SW480 (cell line): ENCODE measurements around the gene SYCP2L.
"Not testable (repeated sequence)": the region's sequence is repeated elsewhere in the genome, so short reads cannot be mapped to it uniquely, and the experiment has no call there.

Experiments
- DNase-seq: peaks from one replicate; pipeline ENCODE4 v3.0.0-alpha.2; 2016; ENCODE audit warnings: low spot score

SYCP2L gene

GRCh38 chr6:10880366-10880765 lies 6.5 kb upstream of the SYCP2L start:
- DNase-seq: no peak

GRCh38 chr6:10882253-10882630 lies 4.6 kb upstream of the SYCP2L start:
- DNase-seq: not testable (repeated sequence)

- no peak for DNase-seq
Measured at GRCh38 chr6:10882657-10883171, 4.1 kb upstream of the SYCP2L start.

GRCh38 chr6:10883312-10884244 lies 3.3 kb upstream of the SYCP2L start:
- no peak for DNase-seq

GRCh38 chr6:10884245-10884972 lies 2.4 kb upstream of the SYCP2L start:
- DNase-seq: no peak

- not testable (repeated sequence) for DNase-seq
Measured at GRCh38 chr6:10886365-10886690, 524 bp upstream of the SYCP2L start.

- no peak for DNase-seq
Measured at GRCh38 chr6:10890151-10890550, 3.3 kb downstream of the SYCP2L start.

GRCh38 chr6:10891960-10892359 lies 5.1 kb downstream of the SYCP2L start:
- DNase-seq: no peak

- DNase-seq: no peak
Measured at GRCh38 chr6:10894958-10895357, 8.1 kb downstream of the SYCP2L start.

- DNase-seq: no peak
Measured at GRCh38 chr6:10896691-10897090, 9.8 kb downstream of the SYCP2L start.

GRCh38 chr6:10901770-10902169 lies 14.9 kb downstream of the SYCP2L start:
- no peak for DNase-seq

- DNase-seq: no peak
Measured at GRCh38 chr6:10904015-10904414, 17.2 kb downstream of the SYCP2L start.

- no peak for DNase-seq
Measured at GRCh38 chr6:10908228-10908627, 21.4 kb downstream of the SYCP2L start.

GRCh38 chr6:10919520-10919919 lies 32.7 kb downstream of the SYCP2L start:
- not testable (repeated sequence) for DNase-seq

- no peak for DNase-seq
Measured at GRCh38 chr6:10933126-10933525, 46.3 kb downstream of the SYCP2L start.

- no peak for DNase-seq
Measured at GRCh38 chr6:10939840-10940239, 53.0 kb downstream of the SYCP2L start.

GRCh38 chr6:10945845-10946244 lies 59.0 kb downstream of the SYCP2L start:
- DNase-seq: no peak

- DNase-seq: no peak
Measured at GRCh38 chr6:10947966-10948365, 61.1 kb downstream of the SYCP2L start.

- no peak for DNase-seq
Measured at GRCh38 chr6:10949579-10950490, 63.0 kb downstream of the SYCP2L start.

GRCh38 chr6:10951675-10952282 lies 64.9 kb downstream of the SYCP2L start:
- DNase-seq: peak; percentile 30

GRCh38 chr6:10954590-10955010 lies 67.7 kb downstream of the SYCP2L start:
- peak; percentile 23 for DNase-seq

- DNase-seq: no peak
Measured at GRCh38 chr6:10956776-10957175, 69.9 kb downstream of the SYCP2L start.
